ENCODE data around the gene PTPN21. TPM values are rescaled to one million over a fixed set of nuclear protein-coding genes. Genes with fewer than 3 reads are reported as not detected.

PTPN21 gene
- total RNA-seq, 1 donor from 2014 or later: 0.31 TPM

DNA sequence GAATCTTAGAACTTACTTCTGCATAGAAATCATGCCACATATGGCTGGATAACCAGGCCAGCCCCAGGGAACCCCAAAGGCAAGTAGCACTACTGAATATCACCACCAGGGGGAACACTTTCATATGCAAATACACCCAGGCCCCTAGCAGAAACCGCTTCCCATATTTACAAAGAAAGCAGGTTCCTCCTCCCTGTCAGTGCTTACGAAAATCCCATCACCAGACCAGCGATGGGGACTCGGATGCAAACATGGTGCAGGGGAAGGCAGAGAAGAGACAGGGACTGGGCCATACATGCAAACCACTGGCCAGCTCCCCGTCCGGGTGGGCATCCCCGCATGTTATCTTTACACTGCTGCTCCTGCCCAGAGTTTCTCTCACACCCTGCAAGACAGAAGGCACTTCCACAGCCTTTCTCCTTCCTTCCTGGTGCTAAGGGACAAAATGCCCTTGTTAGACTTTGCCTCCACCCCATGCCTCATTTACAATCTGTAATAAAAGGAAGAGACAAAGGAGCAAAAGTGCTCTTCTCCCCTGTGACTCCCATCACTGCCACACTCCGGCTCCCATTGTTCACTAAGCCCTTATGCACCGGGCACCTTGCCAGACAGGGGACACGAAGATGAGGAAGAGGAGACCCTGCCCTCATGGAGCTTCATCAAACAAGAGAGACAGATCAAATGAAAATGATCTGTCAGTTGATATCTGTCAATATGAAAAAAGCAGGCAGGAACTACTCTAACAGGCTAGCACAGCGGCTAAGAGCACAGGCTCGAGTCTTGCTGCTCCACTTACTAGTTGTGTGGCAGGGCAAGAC is 62.3 kb downstream of the PTPN21 start:
- Mint-ChIP-seq H3K36me3 (ENCODE audit: low read depth) (no peaks in the 10 kb centered on the region), H3K4me1 (peaks cover 2% of the 10 kb centered on the region), H3K4me3 (no peak overlapping the region), H3K9me3 (no peaks in the 10 kb centered on the region), H3K27ac (no peak overlapping the region), H3K27me3 (no peaks in the 10 kb centered on the region)
- ATAC-seq (ENCODE audit: low read depth) (peak; percentile 72), DNase-seq (peak; percentile 16)
- ChIA-PET CTCF (interaction anchor here (1.5 kb wide), 1 partner anchor 300 kb away, joined by 3 read pairs; the partner anchor contains the start of gene EML5), POLR2A (no interaction called here)
- TF ChIP-seq, protein P1, sequence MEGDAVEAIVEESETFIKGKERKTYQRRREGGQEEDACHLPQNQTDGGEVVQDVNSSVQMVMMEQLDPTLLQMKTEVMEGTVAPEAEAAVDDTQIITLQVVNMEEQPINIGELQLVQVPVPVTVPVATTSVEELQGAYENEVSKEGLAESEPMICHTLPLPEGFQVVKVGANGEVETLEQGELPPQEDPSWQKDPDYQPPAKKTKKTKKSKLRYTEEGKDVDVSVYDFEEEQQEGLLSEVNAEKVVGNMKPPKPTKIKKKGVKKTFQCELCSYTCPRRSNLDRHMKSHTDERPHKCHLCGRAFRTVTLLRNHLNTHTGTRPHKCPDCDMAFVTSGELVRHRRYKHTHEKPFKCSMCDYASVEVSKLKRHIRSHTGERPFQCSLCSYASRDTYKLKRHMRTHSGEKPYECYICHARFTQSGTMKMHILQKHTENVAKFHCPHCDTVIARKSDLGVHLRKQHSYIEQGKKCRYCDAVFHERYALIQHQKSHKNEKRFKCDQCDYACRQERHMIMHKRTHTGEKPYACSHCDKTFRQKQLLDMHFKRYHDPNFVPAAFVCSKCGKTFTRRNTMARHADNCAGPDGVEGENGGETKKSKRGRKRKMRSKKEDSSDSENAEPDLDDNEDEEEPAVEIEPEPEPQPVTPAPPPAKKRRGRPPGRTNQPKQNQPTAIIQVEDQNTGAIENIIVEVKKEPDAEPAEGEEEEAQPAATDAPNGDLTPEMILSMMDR (IDR thresholded peaks at IDR 0.05): no peak
- intact Hi-C loops (cut with micrococcal nuclease): loop anchor here (1.0 to 10.0 kb wide), 5 partner anchors 70 to 1423 kb away; partner anchors contain the start of genes EML5 and ZC3H14

DNA sequence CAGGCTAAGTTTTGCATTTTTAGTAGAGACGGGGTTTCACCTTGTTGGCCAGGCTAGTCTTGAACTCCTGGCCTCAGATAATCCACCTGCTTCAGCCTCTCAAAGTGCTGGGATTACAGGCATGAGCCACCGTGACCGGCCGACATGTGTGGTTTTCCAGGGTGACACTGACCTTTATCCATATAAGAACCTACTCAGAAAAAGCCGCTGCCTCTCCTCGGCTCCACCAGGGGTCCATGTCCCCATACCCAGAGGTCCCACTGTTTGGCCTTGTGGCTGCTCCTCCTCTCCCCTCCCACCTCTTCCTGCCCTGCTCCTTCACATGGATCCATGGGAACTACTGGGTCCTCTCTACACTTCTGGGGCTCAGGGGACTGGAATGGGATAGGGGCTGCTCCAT is 64.6 kb downstream of the PTPN21 start:
- intact Hi-C loops (cut with micrococcal nuclease): loop anchor here (5.0 to 10.0 kb wide), 4 partner anchors 72 to 543 kb away; partner anchors contain the start of genes EML5 and ZC3H14
- H3K9me3 Mint-ChIP-seq: no peaks in the 10 kb centered on the region
- TF ChIP-seq, protein P1 (IDR thresholded peaks at IDR 0.05): no peak
- H3K36me3 Mint-ChIP-seq (ENCODE audit: low read depth): no peaks in the 10 kb centered on the region
- H3K27me3 Mint-ChIP-seq: no peaks in the 10 kb centered on the region
- H3K4me1 Mint-ChIP-seq: peaks cover 2% of the 10 kb centered on the region
- DNase-seq (no peak), ATAC-seq (ENCODE audit: low read depth) (no peak)
- no peak overlapping the region for H3K4me3 Mint-ChIP-seq
- no peak overlapping the region for H3K27ac Mint-ChIP-seq
- ChIA-PET CTCF (no interaction called here), POLR2A (no interaction called here)

DNA sequence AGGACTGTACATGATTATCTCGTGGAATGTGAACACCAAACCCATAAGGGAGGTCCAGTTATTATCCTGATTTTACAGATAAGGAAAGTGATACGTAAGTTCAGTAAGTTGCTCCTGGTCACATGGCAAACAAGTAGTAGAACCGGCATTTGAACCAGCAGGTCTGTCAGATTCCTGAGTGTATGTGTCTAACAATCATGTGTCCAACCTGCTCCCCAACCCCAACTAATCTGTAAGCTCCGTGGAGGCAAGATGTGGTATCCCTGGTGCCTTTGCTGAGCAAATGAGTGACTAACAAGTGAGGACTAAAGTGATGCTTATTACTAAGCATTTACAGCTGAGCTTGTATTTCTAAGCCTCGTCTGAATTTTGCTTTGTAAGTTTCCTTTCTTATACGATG is 65.9 kb downstream of the PTPN21 start:
- H3K36me3 Mint-ChIP-seq (ENCODE audit: low read depth): no peaks in the 10 kb centered on the region
- CTCF ChIA-PET: no interaction called here
- H3K27ac Mint-ChIP-seq: no peak overlapping the region

DNA sequence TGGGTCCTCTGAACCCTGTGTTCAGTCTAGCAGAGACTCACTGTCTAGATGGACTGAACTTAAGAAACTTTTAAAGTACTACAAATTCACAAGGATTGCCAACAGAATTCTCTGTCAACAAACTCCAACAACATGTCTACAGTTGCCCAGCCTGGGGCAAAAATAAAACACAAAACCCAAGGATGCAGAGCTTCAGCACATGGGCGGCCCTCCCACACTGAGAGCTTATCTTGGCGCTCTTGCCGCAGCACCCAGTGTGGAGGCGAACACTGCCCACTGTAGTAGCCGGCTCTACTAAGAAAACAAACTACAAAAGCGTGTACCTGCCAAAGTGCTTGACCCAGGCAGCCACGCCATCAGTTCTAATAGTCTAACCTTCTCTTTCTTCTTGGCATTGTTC is 66.7 kb downstream of the PTPN21 start:
- CTCF ChIA-PET: no interaction called here
- intact Hi-C loops (cut with micrococcal nuclease): no loop called here
- Mint-ChIP-seq H3K36me3 (ENCODE audit: low read depth) (no peaks in the 10 kb centered on the region), H3K9me3 (no peaks in the 10 kb centered on the region), H3K4me3 (no peak overlapping the region), H3K27me3 (peaks cover 3% of the 10 kb centered on the region), H3K27ac (no peak overlapping the region), H3K4me1 (peaks cover 2% of the 10 kb centered on the region)
- ATAC-seq (ENCODE audit: low read depth) (no peak), DNase-seq (no peak)
- POLR2A ChIA-PET: no interaction called here
- TF ChIP-seq, protein P1 (IDR thresholded peaks at IDR 0.05): no peak

More for the DNA sequence above, 65.9 kb downstream of the PTPN21 start:
- TF ChIP-seq, protein P1 (IDR thresholded peaks at IDR 0.05): no peak
- ATAC-seq (ENCODE audit: low read depth) (no peak), DNase-seq (no peak)
- Mint-ChIP-seq H3K4me3 (no peak overlapping the region), H3K27me3 (peaks cover 3% of the 10 kb centered on the region), H3K4me1 (peaks cover 2% of the 10 kb centered on the region), H3K9me3 (no peaks in the 10 kb centered on the region)
- intact Hi-C loops (cut with micrococcal nuclease): no loop called here
- POLR2A ChIA-PET: no interaction called here

DNA sequence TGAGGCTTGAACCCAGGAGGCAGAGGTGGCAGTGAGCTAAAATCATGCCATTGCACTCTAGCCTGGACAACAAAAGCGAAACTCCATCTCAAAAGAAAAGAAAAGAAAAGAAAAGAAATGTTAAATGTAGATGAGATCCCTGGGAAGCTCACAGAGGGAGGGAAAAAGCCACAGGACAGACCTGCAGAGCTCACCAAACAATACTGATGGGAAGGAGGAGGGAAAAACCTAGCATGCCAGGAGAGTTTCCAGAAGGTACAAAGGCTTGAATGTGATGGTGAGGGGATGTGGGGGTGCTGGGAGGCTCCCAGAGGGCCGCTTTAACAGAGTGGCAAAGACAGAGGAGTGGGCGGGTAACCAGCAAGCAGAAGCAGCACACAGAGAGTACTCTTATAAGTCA is 72.3 kb downstream of the PTPN21 start:
- Mint-ChIP-seq H3K4me3 (no peak overlapping the region), H3K27me3 (peaks cover 7% of the 10 kb centered on the region), H3K9me3 (no peaks in the 10 kb centered on the region), H3K27ac (no peak overlapping the region), H3K4me1 (no peaks in the 10 kb centered on the region), H3K36me3 (ENCODE audit: low read depth) (no peaks in the 10 kb centered on the region)
- no peak for ATAC-seq (ENCODE audit: low read depth)
- TF ChIP-seq, protein P1 (IDR thresholded peaks at IDR 0.05): no peak
- ChIA-PET CTCF (no interaction called here), POLR2A (no interaction called here)
- no peak for DNase-seq
- intact Hi-C loops (cut with micrococcal nuclease): no loop called here

Measured in activated B cell treated with CpG ODN at 0.5 μM for 24 hours (primary cell).